ENCODE results near the gene FTO.
A peak's percentile ranks its signal among the peaks of the same experiment; 100 is the strongest.

Gene FTO

DNA sequence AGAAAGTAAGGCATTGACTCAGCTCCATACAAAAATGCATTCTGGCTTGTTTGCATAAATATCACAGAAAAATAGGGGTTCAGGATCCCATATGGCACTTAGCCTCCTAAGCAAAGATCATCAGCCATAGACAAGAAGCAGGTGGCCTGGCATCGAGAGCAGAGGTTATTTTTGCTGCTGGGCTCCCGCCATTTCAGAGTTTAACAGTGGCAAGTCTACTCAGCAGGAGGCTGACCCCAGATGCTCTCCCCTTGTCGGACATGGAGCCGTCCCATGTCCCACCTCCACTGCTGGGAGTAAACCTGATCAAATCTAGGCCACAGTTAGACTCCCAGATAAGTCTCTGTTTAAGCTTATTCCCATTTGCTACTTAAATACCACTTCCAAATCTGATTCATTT is 269.1 kb downstream of the FTO start:
- no peak for TF ChIP-seq JUND (IDR thresholded peaks at IDR 0.05; ENCODE audit: low read depth)
- in situ Hi-C loops (cut with HindIII; ENCODE audit: low pct_unique_long_range_greater_than_20kb, low sequenced_read_pairs): no loop called here

DNA sequence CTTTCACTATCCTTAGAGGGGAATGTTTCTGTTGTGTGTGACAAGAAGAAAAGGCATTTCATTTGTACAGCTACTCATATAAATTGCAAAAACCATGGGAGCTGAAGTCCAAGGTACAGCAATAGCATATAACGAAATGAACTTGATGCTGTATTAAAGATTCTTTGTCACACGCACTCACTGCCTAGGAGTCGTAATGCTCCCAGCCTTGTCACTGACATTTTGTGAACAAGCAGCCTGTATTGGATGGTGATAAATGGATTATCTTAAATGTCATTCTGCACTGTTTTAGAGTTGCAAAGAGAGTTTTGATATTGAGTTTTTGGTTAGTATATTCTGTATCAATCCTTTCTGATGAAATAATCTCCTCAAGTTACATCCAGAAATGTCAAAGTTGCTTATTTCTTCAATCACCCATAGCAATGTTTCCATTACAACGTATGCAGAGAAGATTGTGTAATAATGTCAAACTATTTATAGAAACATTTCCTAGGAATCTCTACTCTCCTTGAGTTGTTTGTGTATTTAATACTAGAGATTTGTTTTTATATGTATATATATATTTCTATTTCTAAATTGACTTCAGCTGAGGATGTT is 270.6 kb downstream of the FTO start:
- no peak for DNase-seq (ENCODE audit: low read depth in 1 of 2, low spot score in 1 of 2)
- in situ Hi-C loops (cut with HindIII; ENCODE audit: low pct_unique_long_range_greater_than_20kb, low sequenced_read_pairs): no loop called here
- TF ChIP-seq JUND (IDR thresholded peaks at IDR 0.05; ENCODE audit: low read depth): no peak

More for the DNA sequence above, 269.1 kb downstream of the FTO start:
- DNase-seq (ENCODE audit: low read depth in 1 of 2, low spot score in 1 of 2): no peak

DNA sequence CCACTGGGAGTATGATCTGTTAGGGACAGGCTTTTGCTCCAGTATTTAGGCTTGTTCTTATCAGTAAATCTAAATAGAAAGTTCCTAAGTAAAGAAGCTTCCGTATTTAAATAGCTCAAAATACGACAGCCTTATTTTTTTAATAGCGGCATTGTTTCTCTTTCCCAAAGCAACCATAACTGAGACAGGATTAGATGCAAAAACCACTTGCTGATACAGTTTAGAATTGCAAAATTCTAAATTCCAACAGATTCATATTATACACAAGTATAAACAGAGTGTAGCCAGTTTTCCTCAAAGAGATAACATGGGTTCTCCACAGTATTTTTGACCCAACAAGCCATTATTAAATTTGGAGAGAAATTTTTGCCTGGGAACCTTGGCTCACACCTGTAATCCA is 276.7 kb downstream of the FTO start:
- no peak for DNase-seq (ENCODE audit: low read depth in 1 of 2, low spot score in 1 of 2)
- in situ Hi-C loops (cut with HindIII; ENCODE audit: low pct_unique_long_range_greater_than_20kb, low sequenced_read_pairs): no loop called here
- TF ChIP-seq JUND (IDR thresholded peaks at IDR 0.05; ENCODE audit: low read depth): no peak

DNA sequence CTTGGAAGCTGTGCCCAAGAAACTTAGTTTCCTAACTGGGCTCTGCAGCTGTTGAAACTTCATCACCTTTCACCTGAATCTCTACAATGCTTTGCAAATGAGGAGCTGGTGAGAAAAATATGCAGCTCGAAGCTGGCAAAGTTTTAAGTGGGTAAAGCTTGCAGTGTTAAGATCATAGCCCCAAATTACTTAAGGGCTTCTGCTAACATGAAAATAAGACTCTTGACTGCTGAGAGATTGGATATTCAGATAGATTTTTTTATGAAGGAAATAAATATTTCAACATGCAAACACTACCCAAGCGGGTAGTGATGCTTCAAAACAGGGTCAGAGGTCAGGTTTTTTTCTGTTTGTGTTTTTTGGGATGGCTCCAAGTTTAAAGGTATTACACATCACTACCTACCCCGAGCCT is 278.7 kb downstream of the FTO start:
- in situ Hi-C loops (cut with HindIII; ENCODE audit: low pct_unique_long_range_greater_than_20kb, low sequenced_read_pairs): no loop called here
- no peak for TF ChIP-seq JUND (IDR thresholded peaks at IDR 0.05; ENCODE audit: low read depth)
- peak in 1 of 2 experiments; percentile 19 for DNase-seq (ENCODE audit: low read depth in 1 of 2, low spot score in 1 of 2)

DNA sequence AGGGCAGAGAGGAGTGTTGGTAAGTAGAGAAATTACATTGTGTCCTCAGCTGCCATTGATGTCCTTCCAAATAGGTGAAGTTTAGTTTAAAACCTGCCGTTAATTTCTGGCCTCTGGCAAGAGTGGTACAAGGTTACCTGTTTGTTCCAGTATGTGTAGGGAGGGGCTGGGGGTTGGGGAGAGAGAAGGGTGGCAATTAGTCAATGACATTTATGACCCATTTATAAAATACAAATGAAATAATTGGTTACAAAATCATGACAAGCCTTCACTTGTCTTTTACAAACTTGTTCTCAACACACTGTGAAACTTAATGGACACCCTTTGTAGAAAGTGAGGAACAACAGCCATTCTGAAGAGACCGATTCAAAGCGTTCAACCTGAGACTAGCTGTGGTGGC is 281.0 kb downstream of the FTO start:
- in situ Hi-C loops (cut with HindIII; ENCODE audit: low pct_unique_long_range_greater_than_20kb, low sequenced_read_pairs): no loop called here
- DNase-seq (ENCODE audit: low read depth in 1 of 2, low spot score in 1 of 2): no peak

DNA sequence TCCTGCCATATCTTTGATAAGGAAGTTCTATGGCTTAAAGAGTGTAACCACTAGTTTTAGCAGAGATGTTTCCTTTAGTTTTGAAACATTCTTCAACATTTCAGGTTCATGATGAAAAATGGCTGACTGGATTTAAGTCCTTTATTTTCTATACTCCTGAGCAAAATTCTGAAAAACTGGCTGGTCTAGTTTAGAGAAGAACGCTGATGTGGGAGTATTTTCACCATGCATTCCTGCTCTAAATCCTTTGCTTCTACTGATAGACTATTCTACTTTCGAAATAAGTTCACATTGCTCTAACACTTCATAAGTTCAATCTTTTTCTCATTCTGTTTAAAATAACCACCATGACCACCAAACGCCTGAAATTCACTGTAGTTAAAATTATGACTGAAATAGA is 281.9 kb downstream of the FTO start:
- peak in 1 of 2 experiments; percentile 15 for DNase-seq (ENCODE audit: low read depth in 1 of 2, low spot score in 1 of 2)
- in situ Hi-C loops (cut with HindIII; ENCODE audit: low pct_unique_long_range_greater_than_20kb, low sequenced_read_pairs): no loop called here
- no peak for TF ChIP-seq JUND (IDR thresholded peaks at IDR 0.05; ENCODE audit: low read depth)

More for the DNA sequence above, 281.0 kb downstream of the FTO start:
- TF ChIP-seq JUND (IDR thresholded peaks at IDR 0.05; ENCODE audit: low read depth): no peak

DNA sequence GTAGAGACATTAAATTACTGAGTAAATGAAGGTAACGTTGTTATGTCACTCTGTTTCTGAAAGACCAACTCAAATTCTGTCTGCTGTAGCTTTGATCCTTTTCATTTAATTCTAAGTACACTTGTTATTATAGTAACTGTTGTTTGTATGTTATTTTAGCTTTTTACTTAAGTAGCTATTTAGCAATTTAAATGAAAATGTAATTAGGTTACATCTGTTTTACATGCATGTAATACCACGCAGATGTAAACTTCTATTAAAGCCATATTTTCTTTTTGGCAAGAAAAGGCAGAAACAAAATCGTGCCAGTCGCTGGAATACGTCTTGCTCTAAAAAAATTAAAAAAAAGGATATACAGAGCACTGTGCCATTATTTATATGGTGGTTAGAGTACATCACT is 282.8 kb downstream of the FTO start:
- no peak for DNase-seq (ENCODE audit: low read depth in 1 of 2, low spot score in 1 of 2)
- in situ Hi-C loops (cut with HindIII; ENCODE audit: low pct_unique_long_range_greater_than_20kb, low sequenced_read_pairs): no loop called here
- no peak for TF ChIP-seq JUND (IDR thresholded peaks at IDR 0.05; ENCODE audit: low read depth)

DNA sequence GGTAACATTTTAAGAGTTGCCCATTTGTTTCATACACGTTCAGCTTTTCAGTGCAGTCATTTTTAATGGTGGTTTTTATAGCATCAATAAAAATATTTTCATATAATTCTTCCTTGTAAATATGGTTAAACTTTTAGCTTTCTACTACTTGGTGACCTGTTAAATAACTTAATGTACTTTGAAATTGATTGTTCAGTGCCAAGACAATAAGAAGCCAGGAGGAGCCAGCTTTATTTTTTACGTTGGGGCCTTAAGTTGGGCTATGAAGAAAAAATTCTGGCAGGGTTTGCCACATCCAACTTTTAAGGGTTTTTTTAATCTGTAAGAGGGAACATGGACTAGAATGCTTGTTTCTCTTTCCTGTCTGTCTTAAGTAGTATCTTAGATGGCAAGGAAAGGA is 284.2 kb downstream of the FTO start:
- no peak for TF ChIP-seq JUND (IDR thresholded peaks at IDR 0.05; ENCODE audit: low read depth)
- DNase-seq (ENCODE audit: low read depth in 1 of 2, low spot score in 1 of 2): no peak
- in situ Hi-C loops (cut with HindIII; ENCODE audit: low pct_unique_long_range_greater_than_20kb, low sequenced_read_pairs): no loop called here

DNA sequence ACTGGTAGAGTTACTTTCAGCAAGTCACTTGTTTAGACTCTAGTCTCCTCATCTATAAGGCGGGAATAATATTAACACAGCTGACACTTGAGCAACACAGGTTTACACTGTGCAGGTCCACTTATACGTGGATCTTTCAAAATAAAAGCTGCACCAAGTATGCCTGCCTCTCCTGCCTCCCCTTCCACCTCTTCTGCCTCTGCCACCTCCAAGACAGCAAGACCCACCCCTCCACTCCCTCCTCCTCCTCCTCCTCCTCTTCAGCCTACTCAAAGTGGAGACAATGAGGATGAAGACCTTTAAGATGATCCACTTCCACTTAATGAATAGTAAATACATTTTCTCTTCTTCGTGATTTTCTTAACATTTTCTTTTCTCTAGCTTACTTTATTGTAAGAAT is 285.6 kb downstream of the FTO start:
- no peak for DNase-seq (ENCODE audit: low read depth in 1 of 2, low spot score in 1 of 2)
- in situ Hi-C loops (cut with HindIII; ENCODE audit: low pct_unique_long_range_greater_than_20kb, low sequenced_read_pairs): no loop called here
- no peak for TF ChIP-seq JUND (IDR thresholded peaks at IDR 0.05; ENCODE audit: low read depth)

DNA sequence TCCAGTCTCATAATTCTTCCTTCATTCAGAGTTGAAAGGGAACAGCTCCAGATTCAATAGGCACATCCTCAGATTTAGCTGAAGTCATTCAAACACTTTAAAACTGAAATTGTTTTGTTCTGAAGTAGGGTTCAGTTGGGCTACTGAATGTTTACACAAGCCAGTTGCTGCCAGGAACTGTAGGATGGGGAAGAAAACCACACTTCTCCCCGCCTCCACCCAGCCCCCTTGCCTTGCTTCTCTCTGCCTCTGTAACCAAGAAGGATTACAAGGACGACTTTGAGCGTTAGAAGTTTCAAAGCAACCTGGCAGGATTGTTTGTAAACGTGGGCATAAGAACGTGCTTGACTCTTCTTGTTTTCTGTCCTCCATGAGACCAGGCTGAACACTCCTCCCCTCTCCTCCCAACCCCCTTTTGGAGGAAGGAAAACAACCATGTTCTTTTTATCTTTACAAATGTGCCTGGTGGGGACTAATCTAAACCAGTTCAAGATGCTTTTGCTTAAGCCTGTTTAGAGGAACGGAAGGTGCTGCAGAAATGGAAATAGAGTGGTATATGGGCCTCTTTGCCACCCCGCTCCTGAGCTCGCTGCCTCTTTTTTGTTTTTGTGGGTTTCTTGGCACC is 287.9 kb downstream of the FTO start:
- TF ChIP-seq JUND (IDR thresholded peaks at IDR 0.05; ENCODE audit: low read depth): no peak
- in situ Hi-C loops (cut with HindIII; ENCODE audit: low pct_unique_long_range_greater_than_20kb, low sequenced_read_pairs): no loop called here
- no peak for DNase-seq (ENCODE audit: low read depth in 1 of 2, low spot score in 1 of 2)

DNA sequence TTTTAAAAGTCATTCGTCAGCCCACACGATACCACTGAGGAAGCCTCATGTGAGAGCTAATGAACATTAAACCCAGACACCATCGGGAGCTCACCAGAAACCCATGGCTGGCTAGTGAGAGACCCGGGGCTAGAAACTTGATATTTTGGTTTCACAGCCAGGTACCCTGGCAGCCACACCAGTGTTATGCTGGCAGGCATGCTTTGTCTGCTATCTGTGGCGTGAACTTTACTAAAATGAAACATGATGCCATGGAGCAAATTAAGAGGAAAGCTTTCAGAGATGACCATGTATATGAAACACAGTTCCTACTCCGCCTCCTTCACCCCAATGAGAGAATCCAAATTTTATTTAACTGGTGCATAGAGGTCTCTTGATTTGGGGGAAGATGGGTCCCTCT is 291.4 kb downstream of the FTO start:
- no peak for DNase-seq (ENCODE audit: low read depth in 1 of 2, low spot score in 1 of 2)
- TF ChIP-seq JUND (IDR thresholded peaks at IDR 0.05; ENCODE audit: low read depth): no peak
- in situ Hi-C loops (cut with HindIII; ENCODE audit: low pct_unique_long_range_greater_than_20kb, low sequenced_read_pairs): no loop called here

DNA sequence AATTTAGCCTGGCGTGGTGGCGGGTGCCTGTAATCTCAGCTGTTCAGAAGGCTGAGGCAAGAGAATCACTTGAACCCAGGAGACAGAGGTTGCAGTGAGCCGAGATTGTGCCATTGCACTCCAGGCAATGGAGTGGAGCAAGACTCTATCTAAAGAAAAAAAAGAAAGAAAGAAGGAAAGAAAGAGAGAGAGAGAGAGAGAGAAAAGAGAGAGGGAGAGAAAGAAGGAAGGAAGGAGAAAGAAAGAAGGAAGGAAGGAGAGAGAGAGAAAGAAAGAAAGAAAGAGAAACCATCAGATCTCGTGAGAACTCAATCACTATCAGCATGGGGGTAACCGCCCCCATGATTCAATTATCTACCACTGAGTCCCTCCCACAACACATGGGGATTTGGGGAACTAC is 293.0 kb downstream of the FTO start:
- DNase-seq (ENCODE audit: low read depth in 1 of 2, low spot score in 1 of 2): no peak
- in situ Hi-C loops (cut with HindIII; ENCODE audit: low pct_unique_long_range_greater_than_20kb, low sequenced_read_pairs): no loop called here
- no peak for TF ChIP-seq JUND (IDR thresholded peaks at IDR 0.05; ENCODE audit: low read depth)

DNA sequence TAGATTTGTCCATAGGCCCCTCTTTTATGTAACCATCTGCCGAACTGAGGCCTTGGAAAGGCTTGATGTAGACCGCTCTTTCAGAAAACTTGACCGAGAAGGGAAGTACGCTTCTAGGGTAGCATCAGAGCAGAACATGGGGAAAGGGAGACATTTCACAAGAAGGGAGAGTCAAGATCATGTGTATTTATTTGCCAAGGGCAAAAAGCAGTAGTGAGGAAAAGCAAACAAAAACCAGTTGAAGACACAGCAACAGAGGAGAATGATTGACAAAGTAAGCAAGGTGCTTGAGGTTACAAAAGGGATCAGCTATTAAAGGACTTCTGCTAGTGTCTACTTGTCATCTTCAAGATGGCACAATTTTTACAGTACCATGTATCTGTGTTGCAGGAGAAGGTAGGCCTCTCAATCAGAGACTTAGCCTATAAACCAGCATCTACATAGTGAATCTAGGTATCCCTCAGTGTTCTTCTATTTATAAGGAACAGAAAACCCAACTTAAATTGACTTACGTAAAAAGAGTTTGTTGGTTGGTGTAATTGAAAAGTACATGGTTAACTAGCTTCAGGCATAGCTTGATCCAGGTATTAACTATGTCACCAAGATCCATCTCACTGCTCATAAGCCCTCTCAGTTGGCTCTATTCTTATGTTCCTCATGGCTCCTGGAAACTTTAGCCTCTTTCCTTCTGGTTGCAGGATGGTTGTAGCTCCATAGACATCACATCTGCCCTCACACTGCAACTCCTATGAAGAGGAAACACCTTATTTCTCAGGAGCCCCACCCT is 294.3 kb downstream of the FTO start:
- no peak for TF ChIP-seq JUND (IDR thresholded peaks at IDR 0.05; ENCODE audit: low read depth)
- peak in 1 of 2 experiments; percentile 11 for DNase-seq (ENCODE audit: low read depth in 1 of 2, low spot score in 1 of 2)
- in situ Hi-C loops (cut with HindIII; ENCODE audit: low pct_unique_long_range_greater_than_20kb, low sequenced_read_pairs): no loop called here

All from T47D (cell line).